IMR-90 (cell line): ENCODE measurements around the gene TTC1. TPM values are rescaled to one million over a fixed set of nuclear protein-coding genes. Genes with fewer than 3 reads are reported as not detected.

ENCODE experiments used
- ATAC-seq: fragments of 200-7000 bp; cut with Tn5 transposase; 2 replicates; pipeline ENCODE4 v1.9.1; 2020; ENCODE audit warnings: low read depth, mild to moderate bottlenecking, moderate library complexity
- BruUV-seq: library from RNA; stranded (reverse); fragments of 400-500 nt; replicated peaks from 2 replicates; lab custom pipeline; 2021; lab: Mats Ljungman, UMichigan
- CTCF ChIA-PET: fragments of 300-600 bp; formaldehyde crosslinking; extraction: SDS; loops from one replicate; lab custom pipeline; 2021; ENCODE audit warnings: antibody characterized with exemption; lab: Yijun Ruan, JAX
- POLR2A ChIA-PET: fragments of 300-600 bp; sonication (Branson Sonifier 250); formaldehyde crosslinking; loops from one replicate; lab custom pipeline; 2022; ENCODE audit warnings: antibody characterized with exemption; ENCODE audit not compliant: unreplicated experiment; lab: Charles Lee
- DNase-seq: peaks from one replicate; pipeline ENCODE4 v3.0.0; 2013
- H2AFZ ChIP-seq: replicated peaks from 2 replicates; pipeline ENCODE3; 2013; ENCODE audit warnings: low read length, mild to moderate bottlenecking; ENCODE audit not compliant: poor library complexity
- H2AK5ac ChIP-seq: 2 replicates; pipeline ENCODE4 v1.6.1; 2013; ENCODE audit warnings: low read depth, low read length, inconsistent platforms
- H2AK9ac ChIP-seq: replicated peaks from 2 replicates; pipeline ENCODE3; 2013; ENCODE audit warnings: mild to moderate bottlenecking, low read depth, low read length, moderate library complexity; ENCODE audit not compliant: poor library complexity
- H2BK120ac ChIP-seq: 2 replicates; pipeline ENCODE4 v1.6.1; 2013; ENCODE audit warnings: low read depth, low read length, inconsistent platforms
- H2BK15ac ChIP-seq: 3 replicates; pipeline ENCODE4 v1.6.1; 2013; ENCODE audit warnings: low read depth, low read length, inconsistent platforms
- H2BK20ac ChIP-seq: 2 replicates; pipeline ENCODE4 v1.6.1; 2013; ENCODE audit warnings: low read depth, mild to moderate bottlenecking, inconsistent platforms, low read length, moderate library complexity
- H2BK5ac ChIP-seq: 2 replicates; pipeline ENCODE4 v1.6.1; 2013; ENCODE audit warnings: mild to moderate bottlenecking, low read depth, low read length, inconsistent platforms; ENCODE audit not compliant: poor library complexity, severe bottlenecking
- H3K14ac ChIP-seq: replicated peaks from 2 replicates; pipeline ENCODE4 v1.6.1; 2013; ENCODE audit warnings: low read depth, low read length, inconsistent platforms
- H3K18ac ChIP-seq: 2 replicates; pipeline ENCODE4 v1.6.1; 2013; ENCODE audit warnings: low read depth, low read length, control low read depth
- H3K23ac ChIP-seq: 2 replicates; pipeline ENCODE4 v1.6.1; 2013; ENCODE audit warnings: low read depth, low read length, inconsistent platforms
- H3K27ac ChIP-seq: 2 replicates; pipeline ENCODE4 v1.5.1; 2013; ENCODE audit warnings: mild to moderate bottlenecking, control low read depth, low read length; ENCODE audit not compliant: insufficient read depth
- H3K27me3 ChIP-seq: 2 replicates; pipeline ENCODE4 v1.6.1; 2013; ENCODE audit warnings: low read length; ENCODE audit not compliant: control insufficient read depth, insufficient read depth
- H3K36me3 ChIP-seq: 2 replicates; pipeline ENCODE4 v1.6.1; 2013; ENCODE audit warnings: low read length, mixed read lengths; ENCODE audit not compliant: control insufficient read depth, insufficient read depth
- H3K4ac ChIP-seq: 2 replicates; pipeline ENCODE4 v1.6.1; 2013; ENCODE audit warnings: low read depth, low read length, inconsistent platforms
- H3K4me1 ChIP-seq: 2 replicates; pipeline ENCODE4 v1.6.1; 2013; ENCODE audit warnings: low read length, mixed read lengths; ENCODE audit not compliant: control insufficient read depth, insufficient read depth
- H3K4me2 ChIP-seq: 2 replicates; pipeline ENCODE4 v1.6.1; 2013; ENCODE audit warnings: low read depth, mild to moderate bottlenecking, control low read depth, low read length, moderate library complexity
- H3K4me3 ChIP-seq: 2 replicates; pipeline ENCODE4 v1.5.1; 2013; ENCODE audit warnings: low read depth, mild to moderate bottlenecking, control low read depth, low read length, moderate library complexity; ENCODE audit not compliant: insufficient read depth
- H3K56ac ChIP-seq: 2 replicates; pipeline ENCODE4 v1.6.1; 2013; ENCODE audit warnings: low read length, inconsistent platforms; ENCODE audit not compliant: insufficient read depth; ENCODE audit errors: extremely low read depth
- H3K79me1 ChIP-seq, 2 experiments: 2 replicates each; pipeline ENCODE4 v1.6.1; 2013; ENCODE audit warnings: low read length in 2 of 2, inconsistent platforms in 1 of 2, low read depth in 1 of 2
- H3K9ac ChIP-seq: 2 replicates; pipeline ENCODE4 v1.6.1; 2013; ENCODE audit warnings: low read depth, low read length, control low read depth
- H3K9me1 ChIP-seq: 2 replicates; pipeline ENCODE4 v1.6.1; 2013; ENCODE audit warnings: low read length, inconsistent platforms; ENCODE audit not compliant: insufficient read depth
- H3K9me3 ChIP-seq: 2 replicates; pipeline ENCODE4 v1.6.1; 2013; ENCODE audit warnings: low read length; ENCODE audit not compliant: control insufficient read depth, insufficient read depth
- H4K20me1 ChIP-seq: 2 replicates; pipeline ENCODE4 v1.6.1; 2013; ENCODE audit warnings: low read length, inconsistent platforms; ENCODE audit not compliant: insufficient read depth
- H4K5ac ChIP-seq: 2 replicates; pipeline ENCODE4 v1.6.1; 2013; ENCODE audit warnings: mild to moderate bottlenecking, low read depth, low read length, control low read depth
- H4K8ac ChIP-seq, 2 experiments: 2 replicates each; pipeline ENCODE4 v1.6.1; 2013; ENCODE audit warnings: low read depth in 2 of 2, low read length in 2 of 2, control low read depth in 1 of 2, inconsistent platforms in 1 of 2
- H4K91ac ChIP-seq: 2 replicates; pipeline ENCODE4 v1.6.1; 2013; ENCODE audit warnings: low read depth, low read length, inconsistent platforms; ENCODE audit not compliant: insufficient read depth
- CEBPB ChIP-seq: IDR thresholded peaks from 2 replicates; pipeline ENCODE4 v1.6.1; 2012; ENCODE audit warnings: low read depth, low read length, improper control_type of control experiment
- FOS ChIP-seq: fragments of 150-350 bp; IDR thresholded peaks from 2 replicates; pipeline ENCODE4 v1.6.1; 2016; ENCODE audit warnings: low read depth, low read length
- RAD21 ChIP-seq: IDR thresholded peaks from 2 replicates; pipeline ENCODE4 v1.6.1; 2012; ENCODE audit warnings: low read length, improper control_type of control experiment
- whole genome bisulfite sequencing, 2 experiments: methylation state at CpG; one replicate each; pipeline versions ENCODE4 v1.1.5 to v1.1.7; 2013; ENCODE audit warnings: missing lambda C conversion rate in 2 of 2; ENCODE audit not compliant: insufficient read length in 1 of 2; ENCODE audit errors: extremely low coverage in 2 of 2; 5-methylcytosine and 5-hydroxymethylcytosine counted together
- dilution Hi-C: fragments of 300-500 bp; cut with HindIII; formaldehyde crosslinking; loops from one replicate; pipeline ENCODE4 v1.14.3; 2018; ENCODE audit warnings: low sequenced_read_pairs; ENCODE audit not compliant: unreplicated experiment
- in situ Hi-C: fragments of 300-500 bp; cut with MboI; formaldehyde crosslinking; loops from 3 replicates; pipeline ENCODE4 v1.14.3; 2019; ENCODE audit warnings: low sequenced_read_pairs, inconsistent platforms, mixed read lengths
- intact Hi-C: fragments of 100-400 bp; cut with micrococcal nuclease; formaldehyde crosslinking; loops from 2 replicates; pipeline ENCODE4 v1.10.0; 2022
- polyA plus RNA-seq, 3 experiments: library from polyadenylated mRNA; depleted of rRNA; stranded (reverse); fragments of >200 nt; gene quantifications; 2 replicates each; pipeline ENCODE4 v1.2.3, GENCODE V29; 2012; ENCODE audit warnings: low replicate concordance in 1 of 3
- total RNA-seq: library from RNA; depleted of rRNA; stranded (reverse); fragments of >200 nt; gene quantifications from 2 replicates; pipeline ENCODE4 v1.2.3, GENCODE V29; 2012
- TF ChIP-seq, protein P1 (sequence below): fragments of 150-350 bp; IDR thresholded peaks from 2 replicates; pipeline ENCODE4 v1.6.1; 2016; ENCODE audit warnings: low read depth, mild to moderate bottlenecking, low read length, moderate library complexity, borderline replicate concordance

TTC1 gene
- total and polyA plus RNA-seq, 2 of the 4 experiments (the other 2 are of a cell fraction) = 23.1 to 41.1 TPM

DNA sequence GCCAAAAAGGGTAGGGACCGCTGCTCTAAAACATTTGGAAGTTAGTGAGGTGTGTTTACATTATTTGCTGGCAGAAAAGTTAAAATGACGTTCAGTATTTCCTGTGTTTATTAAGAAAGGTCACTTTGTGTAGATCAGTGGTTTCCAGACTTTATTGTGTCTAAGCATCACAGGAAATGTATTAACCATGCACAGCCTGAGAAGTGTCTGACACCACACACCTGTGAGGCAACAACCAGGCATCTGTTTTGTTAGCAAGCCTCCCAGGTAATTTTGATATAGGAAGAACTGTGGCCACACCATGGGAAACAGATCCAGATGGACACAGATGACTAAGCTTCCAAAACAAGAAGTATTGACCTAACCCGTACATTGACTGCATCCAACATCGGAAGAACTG lies 12.0 kb downstream of the TTC1 start:
- ATAC-seq (peak; percentile 50), DNase-seq (peak; percentile 83)
- no peak overlapping the region for H2AK9ac ChIP-seq
- H2AK5ac ChIP-seq = no peak overlapping the region
- H3K4me2 ChIP-seq = peak overlapping the region; percentile 88
- peak overlapping the region; percentile 58; the same call in 1 of the 2 replicates for H3K27ac ChIP-seq
- ChIA-PET POLR2A (no interaction called here), CTCF (interaction anchor here (0.6 to 1.8 kb wide), 8 partner anchors 12 to 324 kb away, joined by 3 to 26 read pairs (median 4); partner anchors contain the start of gene TTC1)
- no peak overlapping the region; the same call in 1 of the 2 replicates for H3K23ac ChIP-seq
- H3K9me1 ChIP-seq = peaks cover 6% of the 10 kb centered on the region
- H3K27me3 ChIP-seq = no peaks in the 10 kb centered on the region
- WGBS, 2 experiments = 0% methylated on average over 1 of the region's 4 CpGs; no CpG with 5 or more reads in 1 of the 2 experiments
- peak overlapping the region; percentile 66 for H4K91ac ChIP-seq
- peak overlapping the region; percentile 16 for H2BK20ac ChIP-seq
- no TSS peak for BruUV-seq
- dilution Hi-C loops (loop anchor here (25.0 kb wide), 1 partner anchor 341 kb away; the partner anchor contains the start of gene C1QTNF2), in situ Hi-C loops (loop anchor here (5.0 kb wide), 2 partner anchors 326 to 376 kb away; no protein-coding TSS in a partner anchor), intact Hi-C loops (loop anchor here (1.0 kb wide), 3 partner anchors 98 to 370 kb away; partner anchors contain the start of gene PWWP2A)
- H3K79me1 ChIP-seq = peaks cover 26 to 47% of the 10 kb centered on the region in 2 experiments
- H4K5ac ChIP-seq = no peak overlapping the region
- TF ChIP-seq RAD21 = no peak
- TF ChIP-seq CEBPB = 0 out of 2 replicates have a peak, but pooled peaks have one; percentile 27
- TF ChIP-seq FOS = 0 out of 2 replicates have a peak, but pooled peaks have one; percentile 3
- TF ChIP-seq, protein P1, sequence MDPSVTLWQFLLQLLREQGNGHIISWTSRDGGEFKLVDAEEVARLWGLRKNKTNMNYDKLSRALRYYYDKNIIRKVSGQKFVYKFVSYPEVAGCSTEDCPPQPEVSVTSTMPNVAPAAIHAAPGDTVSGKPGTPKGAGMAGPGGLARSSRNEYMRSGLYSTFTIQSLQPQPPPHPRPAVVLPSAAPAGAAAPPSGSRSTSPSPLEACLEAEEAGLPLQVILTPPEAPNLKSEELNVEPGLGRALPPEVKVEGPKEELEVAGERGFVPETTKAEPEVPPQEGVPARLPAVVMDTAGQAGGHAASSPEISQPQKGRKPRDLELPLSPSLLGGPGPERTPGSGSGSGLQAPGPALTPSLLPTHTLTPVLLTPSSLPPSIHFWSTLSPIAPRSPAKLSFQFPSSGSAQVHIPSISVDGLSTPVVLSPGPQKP = no peak
- no peak overlapping the region for H3K56ac ChIP-seq
- no peak overlapping the region for H3K14ac ChIP-seq
- H2BK120ac ChIP-seq = peak overlapping the region; percentile 9; the same call in 1 of the 2 replicates
- H3K4me1 ChIP-seq = peaks cover 11% of the 10 kb centered on the region
- H3K18ac ChIP-seq = peak overlapping the region; percentile 11; the same call in 1 of the 2 replicates
- H2AFZ ChIP-seq = no peak overlapping the region
- H4K8ac ChIP-seq = no peak overlapping the region; a peak in 1 of 4 replicates
- H3K4me3 ChIP-seq = no peak overlapping the region
- H3K9me3 ChIP-seq = no peaks in the 10 kb centered on the region
- H3K9ac ChIP-seq = no peak overlapping the region
- no peaks in the 10 kb centered on the region for H3K36me3 ChIP-seq
- H3K4ac ChIP-seq = no peak overlapping the region; the same call in 1 of the 2 replicates
- 0 out of 3 replicates have a peak overlapping the region, but pooled peaks have one; percentile 84 for H2BK15ac ChIP-seq
- H2BK5ac ChIP-seq = peak overlapping the region; percentile 74
- peaks cover 9% of the 10 kb centered on the region; the same call in 1 of the 2 replicates for H4K20me1 ChIP-seq
